Fibroblast of lung (primary cell): Measurements from ENCODE around the gene KRTAP5-11.

Experiments used
- CTCF ChIP-seq, 2 donors: IDR thresholded peaks in 1 of 2; conservative IDR thresholded peaks in 1 of 2; 1 replicate in 1 of 2; 2 replicates in 1 of 2; pipeline ENCODE4 v1.5.1; 2011 to 2012; ENCODE audit warnings: low read length in 2 of 2, control low read depth in 1 of 2, inconsistent platforms in 1 of 2, low read depth in 1 of 2, mild to moderate bottlenecking in 1 of 2
- EZH2 ChIP-seq: IDR thresholded peaks from 2 replicates; pipeline ENCODE4 v1.5.1; 2012; ENCODE audit warnings: low read length, control low read depth, mild to moderate bottlenecking; ENCODE audit errors: missing control alignments

GRCh38 chr11:71572811-71573210 lies 9.9 kb downstream of the KRTAP5-11 start:
- TF ChIP-seq CTCF (conservative IDR thresholded peaks at IDR 0.05 in 1 of 2, IDR thresholded peaks at IDR 0.05 in 1 of 2; ENCODE audit: low read depth in 1 of 2, low read length in 2 of 2) = no peak
- no peak for TF ChIP-seq EZH2
